Loucy (cell line): ENCODE results near the gene TCEA3.

ENCODE experiments used
- CTCF ChIP-seq: fragments of 200-600 bp; sonication (generic); conservative IDR thresholded peaks from 2 replicates; pipeline ENCODE4 v1.5.1; 2014; ENCODE audit warnings: mild to moderate bottlenecking, antibody characterized with exemption, low read length
- EZH2phosphoT487 ChIP-seq: fragments of 200-600 bp; IDR thresholded peaks from 2 replicates; pipeline ENCODE4 v1.6.1; 2018; ENCODE audit warnings: antibody characterized with exemption, mild to moderate bottlenecking, moderate library complexity, borderline replicate concordance

GRCh38 chr1:23408797-23409290 lies 15.7 kb downstream of the TCEA3 start:
- no peak for TF ChIP-seq CTCF
- TF ChIP-seq EZH2phosphoT487: no peak
